HCT116 (cell line): ENCODE measurements around the gene ATXN1. TPM values are rescaled to one million over a fixed set of nuclear protein-coding genes. Genes with fewer than 3 reads are reported as not detected.

Source experiments
- ATAC-seq: fragments of 200-7000 bp; cut with Tn5 transposase; 2 replicates; pipeline ENCODE4 v1.9.1; 2020; ENCODE audit warnings: mild to moderate bottlenecking, moderate library complexity
- BruUV-seq: library from RNA; stranded (reverse); fragments of 400-500 nt; replicated peaks from 2 replicates; lab custom pipeline; 2021; lab: Mats Ljungman, UMichigan
- CTCF ChIA-PET: fragments of 300-600 bp; sonication (Branson Sonifier 250); formaldehyde crosslinking; loops from one replicate; lab custom pipeline; 2021; ENCODE audit warnings: antibody characterized with exemption; lab: Charles Lee
- POLR2A ChIA-PET: fragments of 300-600, 350-600 bp; sonication (Branson Sonifier 250); formaldehyde crosslinking; loops from one replicate; lab custom pipeline; 2021; ENCODE audit warnings: antibody characterized with exemption; lab: Charles Lee
- RAD21 ChIA-PET, 2 experiments: fragments of 300-600 bp; sonication (Branson Sonifier 250); formaldehyde crosslinking; loops; one replicate each; lab custom pipeline; 2023; ENCODE audit warnings: low total read pairs in 2 of 2; ENCODE audit not compliant: uncharacterized antibody in 2 of 2, unreplicated experiment in 2 of 2, low non-redundant PET in 1 of 2; lab: Charles Lee
- DNase-seq: peaks from one replicate; pipeline ENCODE4 v3.0.0-alpha.2; 2010; ENCODE audit warnings: low read depth, low spot score
- H2AFZ ChIP-seq: fragments of 200-600 bp; shearing (Covaris generic), sonication (generic); 2 replicates; pipeline ENCODE4 v1.6.1; 2017; ENCODE audit warnings: low read depth, mixed run types, mixed read lengths, antibody characterized with exemption, low read length; ENCODE audit not compliant: poor library complexity, severe bottlenecking
- H3K27ac ChIP-seq: 2 replicates; pipeline ENCODE4 v1.5.1; 2012; ENCODE audit warnings: low read depth, low read length
- H3K27me3 ChIP-seq: fragments of 200-600 bp; sonication (generic); 2 replicates; pipeline ENCODE4 v1.6.1; 2016; ENCODE audit warnings: mixed run types, low read length, mixed read lengths; ENCODE audit not compliant: insufficient read depth
- H3K36me3 ChIP-seq, 2 experiments: fragments of 200-500 bp in 1 of 2; fragments of 200-600 bp in 1 of 2; sonication (Bioruptor generic) in 1 of 2; sonication (generic) in 1 of 2; 2 replicates each; pipeline versions ENCODE4 v1.5.1 to v1.6.1; 2014 to 2016; ENCODE audit warnings: low read length in 2 of 2, inconsistent platforms in 1 of 2, mixed read lengths in 1 of 2, mixed run types in 1 of 2; ENCODE audit not compliant: insufficient read depth in 2 of 2, control insufficient read depth in 1 of 2
- H3K4me1 ChIP-seq, 2 experiments: fragments of 200-600 bp in 1 of 2; sonication (generic) in 1 of 2; 2 replicates each; pipeline versions ENCODE4 v1.5.1 to v1.6.1; 2012 to 2017; ENCODE audit warnings: low read length in 2 of 2, inconsistent platforms in 1 of 2, mild to moderate bottlenecking in 1 of 2, mixed read lengths in 1 of 2, mixed run types in 1 of 2, moderate library complexity in 1 of 2; ENCODE audit not compliant: insufficient read depth in 2 of 2, control insufficient read depth in 1 of 2
- H3K4me2 ChIP-seq: fragments of 200-600 bp; sonication (generic); 2 replicates; pipeline ENCODE4 v1.6.1; 2017; ENCODE audit warnings: mixed run types, low read length, mixed read lengths
- H3K4me3 ChIP-seq, 2 experiments: fragments of 200-600 bp in 1 of 2; sonication (generic) in 1 of 2; replicated peaks in 1 of 2; 2 replicates each; pipeline ENCODE4 v1.5.1; 2011 to 2016; ENCODE audit warnings: low read length in 2 of 2, control low read depth in 1 of 2, low read depth in 1 of 2, mild to moderate bottlenecking in 1 of 2, mixed read lengths in 1 of 2, mixed run types in 1 of 2
- H3K79me2 ChIP-seq: fragments of 200-600 bp; sonication (generic); 2 replicates; pipeline ENCODE4 v1.6.1; 2017; ENCODE audit warnings: mild to moderate bottlenecking, mixed run types, low read length, moderate library complexity, mixed read lengths; ENCODE audit not compliant: insufficient read depth
- H3K9ac ChIP-seq: fragments of 200-600 bp; sonication (generic); 2 replicates; pipeline ENCODE4 v1.6.1; 2016; ENCODE audit warnings: low read length, mixed read lengths
- H3K9me2 ChIP-seq: fragments of 200-600 bp; sonication (generic), shearing (Covaris generic); 2 replicates; pipeline ENCODE4 v1.6.1; 2017; ENCODE audit warnings: mixed run types, mild to moderate bottlenecking, moderate library complexity; ENCODE audit not compliant: insufficient read depth
- H3K9me3 ChIP-seq, 2 experiments: fragments of 200-500 bp in 1 of 2; fragments of 200-600 bp in 1 of 2; sonication (Bioruptor generic) in 1 of 2; sonication (generic) in 1 of 2; 2 replicates each; pipeline ENCODE4 v1.6.1; 2014 to 2017; ENCODE audit warnings: low read length in 2 of 2, mixed read lengths in 2 of 2, inconsistent platforms in 1 of 2, low read depth in 1 of 2, mild to moderate bottlenecking in 1 of 2, mixed run types in 1 of 2, moderate library complexity in 1 of 2; ENCODE audit not compliant: control insufficient read depth in 1 of 2, insufficient read depth in 1 of 2
- H4K20me1 ChIP-seq: fragments of 200-600 bp; sonication (generic), shearing (Covaris generic); 2 replicates; pipeline ENCODE4 v1.6.1; 2017; ENCODE audit warnings: mixed run types, mild to moderate bottlenecking, moderate library complexity; ENCODE audit not compliant: insufficient read depth
- CBX3 ChIP-seq: IDR thresholded peaks from 2 replicates; pipeline ENCODE4 v1.6.1; 2012; ENCODE audit warnings: low read depth
- ELF1 ChIP-seq: IDR thresholded peaks from 2 replicates; pipeline ENCODE4 v1.6.1; 2012; ENCODE audit warnings: low read depth, borderline replicate concordance
- EZH2 ChIP-seq: fragments of 200-600 bp; sonication (generic); IDR thresholded peaks from 2 replicates; pipeline ENCODE4 v1.6.1; 2017; ENCODE audit warnings: antibody characterized with exemption, mixed run types
- FOSL1 ChIP-seq: IDR thresholded peaks from 2 replicates; pipeline ENCODE4 v1.6.1; 2012; ENCODE audit warnings: low read depth
- JUND ChIP-seq: IDR thresholded peaks from 2 replicates; pipeline ENCODE4 v1.6.1; 2012
- MAX ChIP-seq: IDR thresholded peaks from 2 replicates; pipeline ENCODE4 v1.6.1; 2012
- POLR2A ChIP-seq: IDR thresholded peaks from 2 replicates; pipeline ENCODE4 v1.7.0; 2011; ENCODE audit warnings: borderline replicate concordance; ENCODE audit not compliant: insufficient read depth, insufficient read length; ENCODE audit errors: extremely low read depth
- POLR2AphosphoS5 ChIP-seq: IDR thresholded peaks from 2 replicates; pipeline ENCODE4 v1.6.1; 2011; ENCODE audit warnings: mild to moderate bottlenecking, low read depth, low read length, moderate library complexity
- SIN3A ChIP-seq: IDR thresholded peaks from 2 replicates; pipeline ENCODE4 v1.6.1; 2012; ENCODE audit warnings: low read depth
- SP1 ChIP-seq: IDR thresholded peaks from 2 replicates; pipeline ENCODE4 v1.6.1; 2012; ENCODE audit warnings: low read depth
- SRF ChIP-seq: IDR thresholded peaks from 2 replicates; pipeline ENCODE4 v1.6.1; 2012; ENCODE audit warnings: low read depth
- TCF7L2 ChIP-seq: IDR thresholded peaks from 2 replicates; pipeline ENCODE4 v1.7.0; 2011; ENCODE audit warnings: borderline replicate concordance, inconsistent platforms; ENCODE audit not compliant: insufficient read depth, insufficient read length; ENCODE audit errors: extremely low read depth
- YY1 ChIP-seq: IDR thresholded peaks from 2 replicates; pipeline ENCODE4 v1.6.1; 2011; ENCODE audit warnings: low read length, low read depth, moderate library complexity, mild to moderate bottlenecking; ENCODE audit not compliant: insufficient replicate concordance; ENCODE audit errors: extremely low read depth
- ZNF274 ChIP-seq: fragments of 200-500 bp; sonication (Bioruptor generic); IDR thresholded peaks from 2 replicates; pipeline ENCODE4 v1.6.1; 2014; ENCODE audit warnings: mild to moderate bottlenecking, low read depth, low read length, inconsistent platforms
- intact Hi-C: fragments of 100-400 bp; cut with micrococcal nuclease; formaldehyde crosslinking; loops from 2 replicates; pipeline ENCODE4 v1.10.0; 2022
- total RNA-seq: library from RNA; stranded (reverse); gene quantifications from one replicate; pipeline ENCODE4 v1.2.1, GENCODE V29; 2021; ENCODE audit not compliant: unreplicated experiment
- TF ChIP-seq, protein P1 (sequence below): IDR thresholded peaks from 2 replicates; pipeline ENCODE4 v1.6.1; 2012; ENCODE audit warnings: low read depth
- TF ChIP-seq, protein P2 (sequence below): IDR thresholded peaks from 2 replicates; pipeline ENCODE4 v1.6.1; 2011; ENCODE audit warnings: mild to moderate bottlenecking, low read length, moderate library complexity; ENCODE audit not compliant: insufficient replicate concordance; ENCODE audit errors: extremely low read depth
- TF ChIP-seq, protein P3 (sequence below), 3 experiments: fragments of 200-600 bp in 1 of 3; sonication (generic) in 1 of 3; IDR thresholded peaks in 2 of 3; conservative IDR thresholded peaks in 1 of 3; 2 replicates each; pipeline ENCODE4 v1.5.1; 2012 to 2017; ENCODE audit warnings: low read depth in 2 of 3, low read length in 2 of 3, antibody characterized with exemption in 1 of 3, borderline replicate concordance in 1 of 3, control low read depth in 1 of 3, mild to moderate bottlenecking in 1 of 3, mixed read lengths in 1 of 3, mixed run types in 1 of 3, moderate library complexity in 1 of 3; ENCODE audit not compliant: insufficient read depth in 1 of 3

Gene ATXN1
- total RNA-seq, 1 experiment from 2014 or later, result 21.0 TPM

GRCh38 chr6:16450285-16450684 is 311.0 kb downstream of the ATXN1 start:
- intact Hi-C loops, result no loop called here
- POLR2A ChIA-PET, result no interaction called here
- H3K79me2 ChIP-seq, result no peaks in the 10 kb centered on the region
- H3K36me3 ChIP-seq, result no peaks in the 10 kb centered on the region
- H3K9ac ChIP-seq, result no peak overlapping the region
- RAD21 ChIA-PET, result no interaction called here
- H3K27ac ChIP-seq, result peak overlapping the region; percentile 11; the same call in 1 of the 2 replicates
- TF ChIP-seq TCF7L2 (no peak), FOSL1 (no peak; the same call in 1 of the 2 replicates), SIN3A (no peak), POLR2A (no peak), CBX3 (no peak), YY1 (no peak), ELF1 (no peak), ZNF274 (no peak), MAX (no peak), POLR2AphosphoS5 (no peak), JUND (peak; percentile 23; the same call in 1 of the 2 replicates), SP1 (peak; percentile 24; the same call in 1 of the 2 replicates), EZH2 (no peak), SRF (no peak)
- TF ChIP-seq, protein P1, sequence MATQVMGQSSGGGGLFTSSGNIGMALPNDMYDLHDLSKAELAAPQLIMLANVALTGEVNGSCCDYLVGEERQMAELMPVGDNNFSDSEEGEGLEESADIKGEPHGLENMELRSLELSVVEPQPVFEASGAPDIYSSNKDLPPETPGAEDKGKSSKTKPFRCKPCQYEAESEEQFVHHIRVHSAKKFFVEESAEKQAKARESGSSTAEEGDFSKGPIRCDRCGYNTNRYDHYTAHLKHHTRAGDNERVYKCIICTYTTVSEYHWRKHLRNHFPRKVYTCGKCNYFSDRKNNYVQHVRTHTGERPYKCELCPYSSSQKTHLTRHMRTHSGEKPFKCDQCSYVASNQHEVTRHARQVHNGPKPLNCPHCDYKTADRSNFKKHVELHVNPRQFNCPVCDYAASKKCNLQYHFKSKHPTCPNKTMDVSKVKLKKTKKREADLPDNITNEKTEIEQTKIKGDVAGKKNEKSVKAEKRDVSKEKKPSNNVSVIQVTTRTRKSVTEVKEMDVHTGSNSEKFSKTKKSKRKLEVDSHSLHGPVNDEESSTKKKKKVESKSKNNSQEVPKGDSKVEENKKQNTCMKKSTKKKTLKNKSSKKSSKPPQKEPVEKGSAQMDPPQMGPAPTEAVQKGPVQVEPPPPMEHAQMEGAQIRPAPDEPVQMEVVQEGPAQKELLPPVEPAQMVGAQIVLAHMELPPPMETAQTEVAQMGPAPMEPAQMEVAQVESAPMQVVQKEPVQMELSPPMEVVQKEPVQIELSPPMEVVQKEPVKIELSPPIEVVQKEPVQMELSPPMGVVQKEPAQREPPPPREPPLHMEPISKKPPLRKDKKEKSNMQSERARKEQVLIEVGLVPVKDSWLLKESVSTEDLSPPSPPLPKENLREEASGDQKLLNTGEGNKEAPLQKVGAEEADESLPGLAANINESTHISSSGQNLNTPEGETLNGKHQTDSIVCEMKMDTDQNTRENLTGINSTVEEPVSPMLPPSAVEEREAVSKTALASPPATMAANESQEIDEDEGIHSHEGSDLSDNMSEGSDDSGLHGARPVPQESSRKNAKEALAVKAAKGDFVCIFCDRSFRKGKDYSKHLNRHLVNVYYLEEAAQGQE, result no peak
- TF ChIP-seq, protein P2, sequence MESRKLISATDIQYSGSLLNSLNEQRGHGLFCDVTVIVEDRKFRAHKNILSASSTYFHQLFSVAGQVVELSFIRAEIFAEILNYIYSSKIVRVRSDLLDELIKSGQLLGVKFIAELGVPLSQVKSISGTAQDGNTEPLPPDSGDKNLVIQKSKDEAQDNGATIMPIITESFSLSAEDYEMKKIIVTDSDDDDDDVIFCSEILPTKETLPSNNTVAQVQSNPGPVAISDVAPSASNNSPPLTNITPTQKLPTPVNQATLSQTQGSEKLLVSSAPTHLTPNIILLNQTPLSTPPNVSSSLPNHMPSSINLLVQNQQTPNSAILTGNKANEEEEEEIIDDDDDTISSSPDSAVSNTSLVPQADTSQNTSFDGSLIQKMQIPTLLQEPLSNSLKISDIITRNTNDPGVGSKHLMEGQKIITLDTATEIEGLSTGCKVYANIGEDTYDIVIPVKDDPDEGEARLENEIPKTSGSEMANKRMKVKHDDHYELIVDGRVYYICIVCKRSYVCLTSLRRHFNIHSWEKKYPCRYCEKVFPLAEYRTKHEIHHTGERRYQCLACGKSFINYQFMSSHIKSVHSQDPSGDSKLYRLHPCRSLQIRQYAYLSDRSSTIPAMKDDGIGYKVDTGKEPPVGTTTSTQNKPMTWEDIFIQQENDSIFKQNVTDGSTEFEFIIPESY, result no peak
- TF ChIP-seq, protein P3, sequence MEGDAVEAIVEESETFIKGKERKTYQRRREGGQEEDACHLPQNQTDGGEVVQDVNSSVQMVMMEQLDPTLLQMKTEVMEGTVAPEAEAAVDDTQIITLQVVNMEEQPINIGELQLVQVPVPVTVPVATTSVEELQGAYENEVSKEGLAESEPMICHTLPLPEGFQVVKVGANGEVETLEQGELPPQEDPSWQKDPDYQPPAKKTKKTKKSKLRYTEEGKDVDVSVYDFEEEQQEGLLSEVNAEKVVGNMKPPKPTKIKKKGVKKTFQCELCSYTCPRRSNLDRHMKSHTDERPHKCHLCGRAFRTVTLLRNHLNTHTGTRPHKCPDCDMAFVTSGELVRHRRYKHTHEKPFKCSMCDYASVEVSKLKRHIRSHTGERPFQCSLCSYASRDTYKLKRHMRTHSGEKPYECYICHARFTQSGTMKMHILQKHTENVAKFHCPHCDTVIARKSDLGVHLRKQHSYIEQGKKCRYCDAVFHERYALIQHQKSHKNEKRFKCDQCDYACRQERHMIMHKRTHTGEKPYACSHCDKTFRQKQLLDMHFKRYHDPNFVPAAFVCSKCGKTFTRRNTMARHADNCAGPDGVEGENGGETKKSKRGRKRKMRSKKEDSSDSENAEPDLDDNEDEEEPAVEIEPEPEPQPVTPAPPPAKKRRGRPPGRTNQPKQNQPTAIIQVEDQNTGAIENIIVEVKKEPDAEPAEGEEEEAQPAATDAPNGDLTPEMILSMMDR (IDR thresholded peaks at IDR 0.05 in 2 of 3, conservative IDR thresholded peaks at IDR 0.05 in 1 of 3; ENCODE audit: borderline replicate concordance in 1 of 3, insufficient read depth in 1 of 3, low read depth in 2 of 3, low read length in 2 of 3), result no peak
- CTCF ChIA-PET, result no interaction called here
- H3K4me3 ChIP-seq, result peak overlapping the region in 1 of 2 experiments; percentile 1; a peak in 1 of 4 replicates
- no TSS peak for BruUV-seq
- H3K27me3 ChIP-seq, result no peaks in the 10 kb centered on the region
- no peaks in the 10 kb centered on the region for H3K9me2 ChIP-seq
- H3K4me2 ChIP-seq, result peak overlapping the region; percentile 60
- no peaks in the 10 kb centered on the region for H4K20me1 ChIP-seq
- H2AFZ ChIP-seq, result peak overlapping the region; percentile 18
- no peaks in the 10 kb centered on the region for H3K9me3 ChIP-seq
- peaks cover 5 to 29% of the 10 kb centered on the region in 2 experiments for H3K4me1 ChIP-seq
- peak; percentile 85 for ATAC-seq
- DNase-seq, result peak; percentile 38
